ENCODE measurements around the gene MTCL3.

- no peak for TF ChIP-seq CTCF (IDR thresholded peaks at IDR 0.05; ENCODE audit: low read depth, low read length, poor library complexity, severe bottlenecking)
- TF ChIP-seq EZH2phosphoT487 (IDR thresholded peaks at IDR 0.05; ENCODE audit: borderline replicate concordance, low read length) = no peak
Observed at GRCh38 chr6:127515234-127515793, 3.8 kb downstream of the MTCL3 start.

Data from DOHH2 (cell line).